Suprapubic skin (tissue), 4 donors: ENCODE data around the gene C9orf72. TPM values are rescaled to one million over a fixed set of nuclear protein-coding genes. Genes with fewer than 3 reads are reported as not detected.

ENCODE experiments used
- DNase-seq, 2 donors: peaks; one replicate each; pipeline ENCODE4 v3.0.0-alpha.2; 2019; ENCODE audit warnings: low spot score in 2 of 2
- H3K27ac ChIP-seq: fragments of 200-600 bp; sonication (generic); one replicate; pipeline ENCODE4 v1.5.1; 2019
- H3K27me3 ChIP-seq: fragments of 200-600 bp; sonication (generic); one replicate; pipeline ENCODE4 v1.5.1; 2019
- H3K36me3 ChIP-seq: fragments of 200-600 bp; sonication (generic); one replicate; pipeline ENCODE4 v1.5.1; 2019
- H3K4me1 ChIP-seq: fragments of 200-600 bp; sonication (generic); one replicate; pipeline ENCODE4 v1.5.1; 2019
- H3K4me3 ChIP-seq: fragments of 200-600 bp; sonication (generic); one replicate; pipeline ENCODE4 v1.5.1; 2019; ENCODE audit warnings: mild to moderate bottlenecking
- H3K9me3 ChIP-seq: fragments of 200-600 bp; sonication (generic); one replicate; pipeline ENCODE4 v1.5.1; 2019
- EP300 ChIP-seq: sonication (generic); formaldehyde crosslinking; IDR thresholded peaks from one replicate; pipeline ENCODE4 v1.6.1; 2017; ENCODE audit warnings: antibody characterized with exemption
- POLR2A ChIP-seq, 2 donors: fragments of 450-650 bp; IDR thresholded peaks; one replicate each; pipeline ENCODE4 v1.6.1; 2017; ENCODE audit warnings: antibody characterized with exemption in 2 of 2, mild to moderate bottlenecking in 2 of 2, moderate library complexity in 2 of 2
- POLR2AphosphoS5 ChIP-seq, 3 donors: sonication (generic); formaldehyde crosslinking; IDR thresholded peaks; one replicate each; pipeline ENCODE4 v1.6.1; 2017; ENCODE audit warnings: antibody characterized with exemption in 3 of 3
- WGBS: methylation state at CpG from one replicate; pipeline ENCODE4 v1.1.5; 2018; 5-methylcytosine and 5-hydroxymethylcytosine counted together
- total RNA-seq, 4 donors: library from RNA; depleted of rRNA; stranded (reverse); fragments of >200 nt; gene quantifications; one replicate each; pipeline ENCODE4 v1.1.0, GENCODE V29; 2016
- TF ChIP-seq, protein P1 (sequence below), 2 donors: fragments of 200-600 bp in 1 of 2; fragments of 450-650 bp in 1 of 2; sonication (generic) in 1 of 2; IDR thresholded peaks; one replicate each; pipeline ENCODE4 v1.5.1; 2016 to 2019; ENCODE audit warnings: antibody characterized with exemption in 2 of 2, mild to moderate bottlenecking in 1 of 2, moderate library complexity in 1 of 2

The C9orf72 gene
- total RNA-seq, 4 donors from 2014 or later, result 12.2 to 48.3 (median 14.5) TPM

DNA sequence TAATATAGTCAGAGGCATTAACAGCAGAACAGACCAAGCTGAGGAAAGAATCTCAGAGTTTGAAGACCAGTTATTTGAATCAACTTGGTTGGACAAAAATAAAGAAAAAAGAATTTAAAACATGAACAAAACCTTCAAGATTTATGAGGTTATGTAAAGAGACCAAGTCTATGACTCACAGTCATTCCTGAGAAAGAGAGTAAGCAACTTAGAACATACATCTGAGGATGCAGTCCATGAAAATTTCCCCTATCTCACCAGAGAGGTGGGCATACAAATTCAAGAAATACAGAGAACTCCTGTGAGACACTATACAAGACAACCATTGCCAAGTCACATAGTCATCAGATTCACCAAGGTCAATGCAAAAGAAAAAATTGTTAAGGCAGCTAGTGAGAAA is 17.4 kb upstream of the C9orf72 start:
- DNase-seq, result no peak
- H3K36me3 ChIP-seq, result no peaks in the 10 kb centered on the region
- no peaks in the 10 kb centered on the region for H3K4me1 ChIP-seq
- H3K27ac ChIP-seq, result no peak overlapping the region
- TF ChIP-seq, protein P1, sequence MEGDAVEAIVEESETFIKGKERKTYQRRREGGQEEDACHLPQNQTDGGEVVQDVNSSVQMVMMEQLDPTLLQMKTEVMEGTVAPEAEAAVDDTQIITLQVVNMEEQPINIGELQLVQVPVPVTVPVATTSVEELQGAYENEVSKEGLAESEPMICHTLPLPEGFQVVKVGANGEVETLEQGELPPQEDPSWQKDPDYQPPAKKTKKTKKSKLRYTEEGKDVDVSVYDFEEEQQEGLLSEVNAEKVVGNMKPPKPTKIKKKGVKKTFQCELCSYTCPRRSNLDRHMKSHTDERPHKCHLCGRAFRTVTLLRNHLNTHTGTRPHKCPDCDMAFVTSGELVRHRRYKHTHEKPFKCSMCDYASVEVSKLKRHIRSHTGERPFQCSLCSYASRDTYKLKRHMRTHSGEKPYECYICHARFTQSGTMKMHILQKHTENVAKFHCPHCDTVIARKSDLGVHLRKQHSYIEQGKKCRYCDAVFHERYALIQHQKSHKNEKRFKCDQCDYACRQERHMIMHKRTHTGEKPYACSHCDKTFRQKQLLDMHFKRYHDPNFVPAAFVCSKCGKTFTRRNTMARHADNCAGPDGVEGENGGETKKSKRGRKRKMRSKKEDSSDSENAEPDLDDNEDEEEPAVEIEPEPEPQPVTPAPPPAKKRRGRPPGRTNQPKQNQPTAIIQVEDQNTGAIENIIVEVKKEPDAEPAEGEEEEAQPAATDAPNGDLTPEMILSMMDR (IDR thresholded peaks at IDR 0.05), result no peak
- no peak for TF ChIP-seq EP300
- no peak for TF ChIP-seq POLR2A (IDR thresholded peaks at IDR 0.05)
- TF ChIP-seq POLR2AphosphoS5 (IDR thresholded peaks at IDR 0.05), result no peak
- H3K4me3 ChIP-seq, result no peak overlapping the region
- no peaks in the 10 kb centered on the region for H3K27me3 ChIP-seq
- no peaks in the 10 kb centered on the region for H3K9me3 ChIP-seq

DNA sequence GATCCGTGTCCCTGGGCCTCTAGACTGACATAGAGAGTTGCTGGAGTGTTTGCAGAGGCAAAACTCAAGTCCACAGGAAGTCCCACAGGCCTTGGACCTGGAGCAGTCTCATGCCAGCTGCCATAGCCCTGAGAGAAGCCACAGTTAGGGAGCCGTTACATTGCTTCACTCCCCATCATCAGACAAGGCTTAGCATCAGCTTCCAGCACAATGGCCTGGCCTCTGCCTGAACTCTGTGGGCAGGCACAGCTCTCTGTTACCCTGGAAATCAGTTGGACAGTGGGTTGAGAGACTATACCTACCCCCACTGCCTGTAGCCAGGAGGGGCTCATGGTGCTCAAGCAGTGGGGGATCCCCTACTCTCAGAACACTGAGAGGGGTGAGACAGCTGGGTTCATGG is 16.2 kb upstream of the C9orf72 start:
- WGBS, result 100% methylated on average over 2 of the region's 2 CpGs

DNA sequence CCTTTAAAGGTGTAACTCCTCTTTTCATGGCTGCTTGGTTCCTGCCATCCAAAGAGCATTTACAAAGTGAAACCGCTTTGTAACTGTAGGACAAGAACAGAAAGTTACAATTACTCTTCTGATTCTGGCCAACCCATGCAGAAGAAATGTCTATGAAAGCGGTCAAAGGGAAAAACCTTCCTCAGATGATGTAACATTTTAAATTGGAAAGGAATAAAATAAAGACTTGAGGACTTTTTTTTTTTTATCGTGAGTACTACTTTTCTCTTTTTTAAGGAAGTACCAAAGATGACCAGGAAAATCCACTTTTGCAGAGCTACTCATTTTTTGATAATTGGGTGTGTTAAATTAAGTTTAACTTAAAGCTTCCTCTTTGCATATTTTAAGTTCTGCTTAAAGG is 13.0 kb upstream of the C9orf72 start:
- Histone ChIP-seq H3K27ac (no peak overlapping the region), H3K4me3 (no peak overlapping the region)

More for the DNA sequence above, 16.2 kb upstream of the C9orf72 start:
- no peak overlapping the region for H3K4me3 ChIP-seq
- H3K27me3 ChIP-seq, result no peaks in the 10 kb centered on the region
- TF ChIP-seq, protein P1 (IDR thresholded peaks at IDR 0.05), result no peak
- no peak for TF ChIP-seq POLR2AphosphoS5 (IDR thresholded peaks at IDR 0.05)
- no peak for TF ChIP-seq POLR2A (IDR thresholded peaks at IDR 0.05)
- no peak for TF ChIP-seq EP300
- no peaks in the 10 kb centered on the region for H3K36me3 ChIP-seq
- DNase-seq, result no peak
- no peaks in the 10 kb centered on the region for H3K4me1 ChIP-seq
- H3K27ac ChIP-seq, result no peak overlapping the region
- H3K9me3 ChIP-seq, result no peaks in the 10 kb centered on the region

DNA sequence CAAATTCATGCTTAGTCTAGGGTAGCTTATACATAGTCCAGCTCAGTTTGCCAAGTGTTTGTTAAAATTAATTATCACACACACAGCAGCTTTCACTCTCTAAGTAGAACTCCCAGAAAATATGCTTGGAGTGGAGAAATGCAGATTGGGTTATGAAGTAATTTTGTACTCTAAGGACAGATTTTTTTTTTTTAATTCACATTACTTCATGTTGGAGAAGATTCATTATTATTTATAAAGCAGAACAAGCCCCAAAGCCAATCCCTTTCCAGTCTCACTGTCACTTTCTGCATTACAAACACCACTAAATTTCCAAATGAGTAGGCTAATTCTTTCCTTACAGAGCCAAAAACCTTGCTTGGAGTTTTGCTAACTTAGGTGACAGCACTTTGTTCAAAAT is 11.7 kb upstream of the C9orf72 start:
- Histone ChIP-seq H3K9me3 (no peaks in the 10 kb centered on the region), H3K36me3 (no peaks in the 10 kb centered on the region), H3K4me3 (no peak overlapping the region), H3K27ac (no peak overlapping the region), H3K4me1 (no peaks in the 10 kb centered on the region), H3K27me3 (no peaks in the 10 kb centered on the region)
- TF ChIP-seq POLR2AphosphoS5 (IDR thresholded peaks at IDR 0.05) (no peak), EP300 (no peak), POLR2A (IDR thresholded peaks at IDR 0.05) (no peak)
- TF ChIP-seq, protein P1 (IDR thresholded peaks at IDR 0.05), result no peak
- DNase-seq, result no peak

More for the DNA sequence above, 13.0 kb upstream of the C9orf72 start:
- no peak for DNase-seq
- H3K9me3 ChIP-seq, result no peaks in the 10 kb centered on the region
- no peaks in the 10 kb centered on the region for H3K36me3 ChIP-seq
- H3K27me3 ChIP-seq, result no peaks in the 10 kb centered on the region
- no peaks in the 10 kb centered on the region for H3K4me1 ChIP-seq
- TF ChIP-seq POLR2AphosphoS5 (IDR thresholded peaks at IDR 0.05) (no peak), POLR2A (IDR thresholded peaks at IDR 0.05) (no peak), EP300 (no peak)
- TF ChIP-seq, protein P1 (IDR thresholded peaks at IDR 0.05), result no peak
- WGBS, result 80% methylated on average over 3 of the region's 3 CpGs

DNA sequence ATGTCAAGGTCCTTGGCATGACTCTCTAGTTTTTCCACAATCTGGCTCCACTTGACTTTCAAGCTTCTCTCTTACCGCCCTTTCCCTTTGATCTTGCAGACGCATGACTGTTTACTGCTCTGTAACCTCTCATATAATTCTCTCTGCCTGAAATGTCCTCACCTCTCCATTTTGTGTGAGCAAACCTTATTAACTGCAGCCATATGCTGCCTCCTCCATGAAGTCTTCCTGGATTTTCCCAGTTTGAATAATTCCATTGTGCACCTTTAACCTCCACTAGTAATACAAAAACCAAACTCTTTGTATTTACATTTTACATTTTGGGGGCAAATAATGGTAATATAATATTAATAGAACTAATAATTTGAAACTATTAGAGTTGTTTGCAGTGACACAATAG is 9.5 kb upstream of the C9orf72 start:
- WGBS, result 52% methylated on average over 2 of the region's 2 CpGs

More for the DNA sequence above, 9.5 kb upstream of the C9orf72 start:
- Histone ChIP-seq H3K36me3 (no peaks in the 10 kb centered on the region), H3K4me1 (no peaks in the 10 kb centered on the region), H3K27ac (no peak overlapping the region), H3K4me3 (no peak overlapping the region), H3K9me3 (peaks cover 8% of the 10 kb centered on the region), H3K27me3 (no peaks in the 10 kb centered on the region)
- TF ChIP-seq, protein P1 (IDR thresholded peaks at IDR 0.05), result no peak
- TF ChIP-seq POLR2AphosphoS5 (IDR thresholded peaks at IDR 0.05) (no peak), EP300 (no peak), POLR2A (IDR thresholded peaks at IDR 0.05) (no peak)
- DNase-seq, result no peak
